Dedifferentiated amniotic fluid mesenchymal stem cell (primary cell): ENCODE measurements around the gene HOPX.
"Not testable (repeated sequence)": the region's sequence is repeated elsewhere in the genome, so short reads cannot be mapped to it uniquely, and the experiment has no call there.

Experiments used
- DNase-seq: peaks from one replicate; pipeline ENCODE4 v3.0.0-alpha.2; 2016; ENCODE audit errors: extremely low spot score

HOPX gene

GRCh38 chr4:56688094-56688647, 7.1 kb upstream of the HOPX start:
- DNase-seq, result no peak

GRCh38 chr4:56686537-56687231, 5.6 kb upstream of the HOPX start:
- DNase-seq, result no peak

- no peak for DNase-seq
Measured at GRCh38 chr4:56684320-56685050, 3.4 kb upstream of the HOPX start.

- DNase-seq, result no peak
Measured at GRCh38 chr4:56683455-56683854, 2.4 kb upstream of the HOPX start.

- DNase-seq, result no peak
Measured at GRCh38 chr4:56681853-56682525, 893 bp upstream of the HOPX start.

GRCh38 chr4:56680266-56680665, 830 bp downstream of the HOPX start:
- DNase-seq, result no peak

- DNase-seq, result no peak
Measured at GRCh38 chr4:56677711-56678110, 3.4 kb downstream of the HOPX start.

- no peak for DNase-seq
Measured at GRCh38 chr4:56674984-56675383, 6.1 kb downstream of the HOPX start.

- no peak for DNase-seq
Measured at GRCh38 chr4:56671860-56672259, 9.2 kb downstream of the HOPX start.

GRCh38 chr4:56671373-56671772, 9.7 kb downstream of the HOPX start:
- no peak for DNase-seq

GRCh38 chr4:56668267-56668666, 12.8 kb downstream of the HOPX start:
- DNase-seq, result no peak

GRCh38 chr4:56667396-56667795, 13.7 kb downstream of the HOPX start:
- not testable (repeated sequence) for DNase-seq

GRCh38 chr4:56666279-56666678, 14.8 kb downstream of the HOPX start:
- no peak for DNase-seq

- no peak for DNase-seq
Measured at GRCh38 chr4:56665781-56666180, 15.3 kb downstream of the HOPX start.

- no peak for DNase-seq
Measured at GRCh38 chr4:56662782-56663468, 18.2 kb downstream of the HOPX start.

GRCh38 chr4:56659946-56660345, 21.1 kb downstream of the HOPX start:
- DNase-seq, result no peak

GRCh38 chr4:56658528-56658927, 22.6 kb downstream of the HOPX start:
- no peak for DNase-seq

- DNase-seq, result no peak
Measured at GRCh38 chr4:56657818-56658217, 23.3 kb downstream of the HOPX start.

- no peak for DNase-seq
Measured at GRCh38 chr4:56657128-56657527, 24.0 kb downstream of the HOPX start.

- no peak for DNase-seq
Measured at GRCh38 chr4:56656346-56656643, 24.8 kb downstream of the HOPX start.

GRCh38 chr4:56655627-56656345, 25.3 kb downstream of the HOPX start:
- no peak for DNase-seq

GRCh38 chr4:56655209-56655626, 25.9 kb downstream of the HOPX start:
- no peak for DNase-seq
